ENCODE measurements around the gene ABCB10. TPM values are rescaled to one million over a fixed set of nuclear protein-coding genes. Genes with fewer than 3 reads are reported as not detected.

Gene ABCB10
- total RNA-seq, 1 experiment from 2014 or later: 31.9 TPM

GRCh38 chr1:229581485-229581884 lies 23.0 kb upstream of the ABCB10 start:
- H3K4me3 Mint-ChIP-seq (ENCODE audit: unreplicated experiment): no peak overlapping the region
- no peak overlapping the region for H3K27ac Mint-ChIP-seq (ENCODE audit: unreplicated experiment)
- DNase-seq: no peak
- no peaks in the 10 kb centered on the region for H3K36me3 ChIP-seq (ENCODE audit: control insufficient read depth, insufficient read depth, low read length)
- POLR2A ChIA-PET: no interaction called here
- no peak overlapping the region for H3K4me3 ChIP-seq (ENCODE audit: low read depth, low read length)
- intact Hi-C loops (cut with micrococcal nuclease; ENCODE audit: unreplicated experiment): no loop called here
- H3K4me1 ChIP-seq: peaks cover 7% of the 10 kb centered on the region; the same call in 1 of the 2 replicates
- H3K4me1 Mint-ChIP-seq (ENCODE audit: low read depth, unreplicated experiment): no peaks in the 10 kb centered on the region
- H3K9me3 ChIP-seq: no peaks in the 10 kb centered on the region
- no peaks in the 10 kb centered on the region for H3K27me3 Mint-ChIP-seq (ENCODE audit: insufficient read depth, unreplicated experiment)
- no peaks in the 10 kb centered on the region for H3K9me3 Mint-ChIP-seq (ENCODE audit: unreplicated experiment)
- H3K36me3 Mint-ChIP-seq (ENCODE audit: insufficient read depth, unreplicated experiment): no peaks in the 10 kb centered on the region
- no peaks in the 10 kb centered on the region for H3K27me3 ChIP-seq (replicated peaks; ENCODE audit: control insufficient read depth, insufficient read depth, low read length)
- TF ChIP-seq CTCF (IDR thresholded peaks at IDR 0.05; ENCODE audit: insufficient read depth in 1 of 2, low read depth in 1 of 2, low read length in 1 of 2, severe bottlenecking in 1 of 2, unreplicated experiment in 1 of 2): no peak
- BruUV-seq (replicated peaks): no TSS peak
- CTCF ChIA-PET: interaction anchor here (1.0 kb wide), 1 partner anchor 23 kb away, joined by 3 read pairs; the partner anchor contains the start of gene ABCB10

GRCh38 chr1:229579059-229579673 lies 20.7 kb upstream of the ABCB10 start:
- Histone ChIP-seq H3K4me3 (ENCODE audit: low read depth, low read length) (no peak overlapping the region), H3K27me3 (replicated peaks; ENCODE audit: control insufficient read depth, insufficient read depth, low read length) (no peaks in the 10 kb centered on the region), H3K36me3 (ENCODE audit: control insufficient read depth, insufficient read depth, low read length) (no peaks in the 10 kb centered on the region), H3K4me1 (peaks cover 7% of the 10 kb centered on the region; the same call in 1 of the 2 replicates), H3K9me3 (no peaks in the 10 kb centered on the region)
- CTCF ChIA-PET: no interaction called here
- no peaks in the 10 kb centered on the region for H3K9me3 Mint-ChIP-seq (ENCODE audit: unreplicated experiment)
- POLR2A ChIA-PET: no interaction called here
- no peak for DNase-seq
- BruUV-seq (replicated peaks): no TSS peak
- intact Hi-C loops (cut with micrococcal nuclease; ENCODE audit: unreplicated experiment): no loop called here
- H3K27ac Mint-ChIP-seq (ENCODE audit: unreplicated experiment): no peak overlapping the region
- no peaks in the 10 kb centered on the region for H3K36me3 Mint-ChIP-seq (ENCODE audit: insufficient read depth, unreplicated experiment)
- H3K4me3 Mint-ChIP-seq (ENCODE audit: unreplicated experiment): no peak overlapping the region
- H3K4me1 Mint-ChIP-seq (ENCODE audit: low read depth, unreplicated experiment): no peaks in the 10 kb centered on the region
- no peak for TF ChIP-seq CTCF (IDR thresholded peaks at IDR 0.05; ENCODE audit: insufficient read depth in 1 of 2, low read depth in 1 of 2, low read length in 1 of 2, severe bottlenecking in 1 of 2, unreplicated experiment in 1 of 2)
- no peaks in the 10 kb centered on the region for H3K27me3 Mint-ChIP-seq (ENCODE audit: insufficient read depth, unreplicated experiment)

- H3K27ac Mint-ChIP-seq (ENCODE audit: unreplicated experiment): no peak overlapping the region
- POLR2A ChIA-PET: no interaction called here
These were observed 19.9 kb upstream of the ABCB10 start for GRCh38 chr1:229578168-229579058.

More at GRCh38 chr1:229578168-229579058, 19.9 kb upstream of the ABCB10 start:
- no peak for TF ChIP-seq CTCF (IDR thresholded peaks at IDR 0.05; ENCODE audit: insufficient read depth in 1 of 2, low read depth in 1 of 2, low read length in 1 of 2, severe bottlenecking in 1 of 2, unreplicated experiment in 1 of 2)
- Mint-ChIP-seq H3K27me3 (ENCODE audit: insufficient read depth, unreplicated experiment) (no peaks in the 10 kb centered on the region), H3K4me3 (ENCODE audit: unreplicated experiment) (no peak overlapping the region), H3K4me1 (ENCODE audit: low read depth, unreplicated experiment) (no peaks in the 10 kb centered on the region), H3K9me3 (ENCODE audit: unreplicated experiment) (no peaks in the 10 kb centered on the region), H3K36me3 (ENCODE audit: insufficient read depth, unreplicated experiment) (no peaks in the 10 kb centered on the region)
- no TSS peak for BruUV-seq (replicated peaks)
- intact Hi-C loops (cut with micrococcal nuclease; ENCODE audit: unreplicated experiment): no loop called here
- H3K27me3 ChIP-seq (replicated peaks; ENCODE audit: control insufficient read depth, insufficient read depth, low read length): no peaks in the 10 kb centered on the region
- peaks cover 7% of the 10 kb centered on the region; the same call in 1 of the 2 replicates for H3K4me1 ChIP-seq
- H3K36me3 ChIP-seq (ENCODE audit: control insufficient read depth, insufficient read depth, low read length): no peaks in the 10 kb centered on the region
- H3K4me3 ChIP-seq (ENCODE audit: low read depth, low read length): no peak overlapping the region
- DNase-seq: no peak
- H3K9me3 ChIP-seq: no peaks in the 10 kb centered on the region
- CTCF ChIA-PET: no interaction called here
